Testis (tissue), 2 donors: ENCODE results near the gene SDCBP2.

ENCODE experiments used
- CTCF ChIP-seq, 3 experiments: fragments of 450-650 bp in 2 of 3; fragments of 200-600 bp in 1 of 3; sonication (generic) in 1 of 3; IDR thresholded peaks; one replicate each; pipeline ENCODE4 v1.5.1; 2016 to 2019; ENCODE audit warnings: antibody characterized with exemption in 3 of 3, mild to moderate bottlenecking in 2 of 3, moderate library complexity in 1 of 3
- POLR2A ChIP-seq: fragments of 450-650 bp; IDR thresholded peaks from one replicate; pipeline ENCODE4 v1.6.1; 2017; ENCODE audit warnings: antibody characterized with exemption, mild to moderate bottlenecking, moderate library complexity

GRCh38 chr20:1338801-1339200 is 9.9 kb upstream of the SDCBP2 start:
- no peak for TF ChIP-seq CTCF (IDR thresholded peaks at IDR 0.05)
- no peak for TF ChIP-seq POLR2A
